ENCODE measurements around the gene ESF1.

ESF1 gene

DNA sequence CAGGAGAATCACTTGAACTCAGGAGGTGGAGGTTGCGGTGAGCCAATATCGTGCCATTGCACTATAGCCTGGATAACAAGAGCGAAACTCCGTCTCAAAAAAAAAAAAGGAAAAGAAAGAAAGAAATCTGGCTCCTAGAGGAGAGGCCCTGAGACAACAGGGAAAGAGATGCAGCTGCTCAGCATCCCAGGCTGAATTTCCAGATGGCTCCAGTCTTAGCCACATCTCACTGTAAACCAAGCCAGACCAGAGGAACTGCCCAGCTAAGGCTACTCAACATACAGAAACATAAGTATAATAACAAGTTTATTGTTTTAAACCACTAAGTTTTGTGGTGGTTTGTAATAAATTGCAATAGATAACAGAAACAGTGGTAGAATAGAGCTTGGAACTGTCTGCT lies 107.5 kb downstream of the ESF1 start:
- Histone ChIP-seq H3K27me3 (ENCODE audit: insufficient read depth, low read length) (no peaks in the 10 kb centered on the region), H3K36me3 (ENCODE audit: insufficient read depth, low read length) (no peaks in the 10 kb centered on the region), H3K4me3 (ENCODE audit: low read length) (no peak overlapping the region), H3K27ac (ENCODE audit: low read depth, low read length) (no peak overlapping the region), H3K9me3 (ENCODE audit: insufficient read depth, low read depth, low read length) (no peaks in the 10 kb centered on the region), H3K4me1 (ENCODE audit: insufficient read depth, low read length) (no peaks in the 10 kb centered on the region), H3K9ac (ENCODE audit: low read depth, low read length) (no peak overlapping the region)
- whole genome bisulfite sequencing, result 96% methylated on average over 4 of the region's 4 CpGs

DNA sequence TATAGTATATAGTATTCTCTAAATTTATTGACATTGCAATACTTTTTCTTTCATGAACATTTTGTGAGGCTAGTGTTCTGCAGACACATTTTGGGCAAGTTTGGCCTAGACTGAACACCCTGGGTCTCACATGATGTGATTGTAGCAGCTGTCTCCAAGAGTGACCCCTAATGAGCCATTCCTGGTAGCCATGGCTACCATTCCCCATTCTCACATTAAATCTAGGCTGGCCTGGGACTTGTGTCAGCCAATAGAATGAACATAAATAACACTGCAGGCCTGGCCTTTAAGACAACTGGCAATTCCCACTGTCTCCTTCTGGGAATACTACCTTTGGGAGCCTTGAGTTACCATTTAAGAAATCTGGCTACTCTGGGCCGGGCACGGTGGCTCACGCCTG lies 108.0 kb downstream of the ESF1 start:
- H3K27ac ChIP-seq (ENCODE audit: low read depth, low read length), result no peak overlapping the region
- H3K9ac ChIP-seq (ENCODE audit: low read depth, low read length), result no peak overlapping the region
- H3K4me3 ChIP-seq (ENCODE audit: low read length), result no peak overlapping the region
- no peaks in the 10 kb centered on the region for H3K36me3 ChIP-seq (ENCODE audit: insufficient read depth, low read length)
- no peaks in the 10 kb centered on the region for H3K4me1 ChIP-seq (ENCODE audit: insufficient read depth, low read length)
- no peaks in the 10 kb centered on the region for H3K9me3 ChIP-seq (ENCODE audit: insufficient read depth, low read depth, low read length)
- 89% methylated on average over 3 of the region's 3 CpGs for WGBS
- H3K27me3 ChIP-seq (ENCODE audit: insufficient read depth, low read length), result no peaks in the 10 kb centered on the region

DNA sequence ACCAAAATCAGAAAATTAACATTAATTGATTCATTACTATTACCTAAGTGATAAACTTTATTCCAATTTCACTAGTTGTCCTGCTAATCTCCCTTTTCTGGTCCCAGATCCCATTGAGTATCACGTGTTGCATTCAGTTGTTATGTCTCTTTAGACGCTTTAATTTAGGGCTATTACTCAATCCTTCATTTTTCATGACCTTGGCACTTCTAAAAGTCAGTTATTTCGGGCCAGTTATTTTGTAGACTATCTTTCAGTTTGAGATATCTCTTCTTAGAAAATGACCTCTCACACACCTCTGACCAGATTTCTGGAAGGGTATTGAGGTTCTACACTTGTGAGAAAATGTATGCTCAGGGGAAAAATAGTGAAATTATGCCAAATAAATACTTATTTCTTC lies 112.0 kb downstream of the ESF1 start:
- Histone ChIP-seq H3K4me3 (ENCODE audit: low read length) (no peak overlapping the region), H3K27ac (ENCODE audit: low read depth, low read length) (no peak overlapping the region), H3K9me3 (ENCODE audit: insufficient read depth, low read depth, low read length) (no peaks in the 10 kb centered on the region), H3K36me3 (ENCODE audit: insufficient read depth, low read length) (no peaks in the 10 kb centered on the region), H3K4me1 (ENCODE audit: insufficient read depth, low read length) (no peaks in the 10 kb centered on the region), H3K27me3 (ENCODE audit: insufficient read depth, low read length) (no peaks in the 10 kb centered on the region), H3K9ac (ENCODE audit: low read depth, low read length) (no peak overlapping the region)
- WGBS, result 97% methylated on average over 3 of the region's 3 CpGs

DNA sequence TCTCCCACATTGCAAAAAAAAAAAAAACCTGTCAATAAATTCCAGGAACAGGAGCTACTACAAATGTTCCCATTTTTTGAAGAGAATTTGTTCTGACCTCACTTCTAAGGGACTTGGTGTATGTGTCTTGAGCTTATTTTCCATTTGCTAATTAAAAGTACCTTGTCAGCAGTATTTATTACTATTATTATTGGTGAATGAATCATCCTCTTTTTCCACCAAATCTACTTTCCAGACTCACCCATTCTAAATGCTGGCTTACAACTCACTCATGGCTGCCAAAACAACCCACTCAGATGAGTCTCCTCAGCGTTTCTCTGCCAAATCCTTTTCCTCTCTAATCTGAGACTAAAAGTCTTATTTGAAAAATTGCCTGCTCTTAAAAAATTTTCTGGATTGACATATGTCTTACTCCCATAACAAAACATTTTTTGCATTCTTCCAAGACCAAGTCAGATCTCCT lies 112.8 kb downstream of the ESF1 start:
- H3K27ac ChIP-seq (ENCODE audit: low read depth, low read length), result no peak overlapping the region
- H3K4me3 ChIP-seq (ENCODE audit: low read length), result no peak overlapping the region
- H3K36me3 ChIP-seq (ENCODE audit: insufficient read depth, low read length), result no peaks in the 10 kb centered on the region
- no peaks in the 10 kb centered on the region for H3K27me3 ChIP-seq (ENCODE audit: insufficient read depth, low read length)
- 84% methylated on average over 1 of the region's 1 CpG for WGBS
- H3K9me3 ChIP-seq (ENCODE audit: insufficient read depth, low read depth, low read length), result no peaks in the 10 kb centered on the region
- H3K4me1 ChIP-seq (ENCODE audit: insufficient read depth, low read length), result no peaks in the 10 kb centered on the region
- no peak overlapping the region for H3K9ac ChIP-seq (ENCODE audit: low read depth, low read length)

DNA sequence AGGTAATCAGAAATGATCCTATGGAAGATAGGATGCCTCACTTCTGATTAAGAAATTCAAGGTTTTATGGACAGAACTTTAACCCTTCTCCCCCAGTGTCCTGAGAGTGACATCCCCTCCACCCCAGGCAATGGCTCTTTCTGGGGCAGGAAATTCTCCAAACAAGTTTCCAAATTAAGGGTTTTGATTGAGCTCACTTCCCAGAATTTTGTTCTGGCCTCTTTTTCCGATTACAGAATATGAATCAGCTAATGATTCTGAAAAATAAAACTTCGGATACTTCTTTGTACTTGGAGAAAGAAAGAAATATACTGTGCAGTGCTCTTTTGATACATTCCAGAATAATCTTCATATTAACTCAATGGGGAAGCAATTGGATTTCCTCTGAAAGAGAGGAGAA lies 113.2 kb downstream of the ESF1 start:
- Histone ChIP-seq H3K4me3 (ENCODE audit: low read length) (no peak overlapping the region), H3K27ac (ENCODE audit: low read depth, low read length) (no peak overlapping the region), H3K4me1 (ENCODE audit: insufficient read depth, low read length) (no peaks in the 10 kb centered on the region), H3K9ac (ENCODE audit: low read depth, low read length) (no peak overlapping the region), H3K27me3 (ENCODE audit: insufficient read depth, low read length) (no peaks in the 10 kb centered on the region), H3K9me3 (ENCODE audit: insufficient read depth, low read depth, low read length) (no peaks in the 10 kb centered on the region), H3K36me3 (ENCODE audit: insufficient read depth, low read length) (no peaks in the 10 kb centered on the region)
- 100% methylated on average over 1 of the region's 2 CpGs for WGBS

DNA sequence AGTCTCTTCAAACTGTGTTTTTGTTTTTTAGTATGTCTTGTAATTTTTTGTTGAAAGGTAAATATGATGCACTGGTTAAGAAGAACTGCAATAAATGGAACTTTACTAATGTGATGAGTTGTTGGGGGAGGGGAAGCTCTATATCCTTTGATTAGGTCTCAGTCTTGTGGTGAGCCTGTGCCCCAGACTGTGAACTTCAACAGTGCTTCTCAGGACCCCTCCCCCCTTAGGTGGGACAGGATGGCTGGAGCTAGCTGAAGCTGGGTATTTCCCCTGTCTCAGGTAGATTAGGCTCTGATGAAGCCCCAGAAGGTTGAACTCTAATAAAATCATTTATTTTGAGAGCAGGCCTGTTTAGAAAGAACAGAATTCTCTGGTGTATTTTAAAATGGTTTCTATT lies 114.6 kb downstream of the ESF1 start:
- H3K27me3 ChIP-seq (ENCODE audit: insufficient read depth, low read length), result no peaks in the 10 kb centered on the region
- no peaks in the 10 kb centered on the region for H3K36me3 ChIP-seq (ENCODE audit: insufficient read depth, low read length)
- no peaks in the 10 kb centered on the region for H3K4me1 ChIP-seq (ENCODE audit: insufficient read depth, low read length)
- no peak overlapping the region for H3K27ac ChIP-seq (ENCODE audit: low read depth, low read length)
- no peak overlapping the region for H3K4me3 ChIP-seq (ENCODE audit: low read length)
- H3K9ac ChIP-seq (ENCODE audit: low read depth, low read length), result no peak overlapping the region
- no peaks in the 10 kb centered on the region for H3K9me3 ChIP-seq (ENCODE audit: insufficient read depth, low read depth, low read length)

DNA sequence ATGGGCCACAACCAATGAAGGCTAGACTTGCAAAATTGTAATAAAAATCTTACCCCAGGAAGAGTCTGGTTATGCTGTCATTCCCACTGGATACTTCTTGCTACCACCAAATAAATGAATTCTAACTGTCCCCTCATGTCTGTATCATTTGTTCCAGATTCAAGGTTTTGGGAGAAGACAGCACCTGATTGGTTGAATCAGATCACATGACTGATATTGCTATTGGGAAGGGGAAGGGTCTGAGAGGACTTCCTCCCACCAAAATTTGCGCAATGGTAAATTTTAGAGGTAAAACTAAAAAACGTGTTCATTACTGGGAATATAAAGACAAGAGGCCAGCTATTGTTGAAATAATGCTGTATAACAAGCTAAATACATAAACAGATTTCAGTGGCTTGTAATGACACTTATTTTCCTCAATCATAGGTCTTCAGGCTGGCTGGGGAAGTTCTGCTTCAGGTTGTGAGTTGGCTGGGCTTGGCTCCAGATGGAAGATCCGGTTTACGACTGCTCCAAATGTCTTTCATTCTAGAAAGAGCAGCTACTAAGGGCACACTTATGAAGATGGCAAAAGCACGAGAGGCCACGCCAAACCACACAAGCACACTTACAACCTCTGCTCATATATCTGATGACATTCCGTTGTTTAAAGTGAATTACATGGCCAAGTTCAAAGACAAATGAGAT lies 118.9 kb downstream of the ESF1 start:
- H3K36me3 ChIP-seq (ENCODE audit: insufficient read depth, low read length), result no peaks in the 10 kb centered on the region
- H3K27me3 ChIP-seq (ENCODE audit: insufficient read depth, low read length), result no peaks in the 10 kb centered on the region
- no peaks in the 10 kb centered on the region for H3K9me3 ChIP-seq (ENCODE audit: insufficient read depth, low read depth, low read length)
- H3K4me3 ChIP-seq (ENCODE audit: low read length), result no peak overlapping the region
- H3K4me1 ChIP-seq (ENCODE audit: insufficient read depth, low read length), result no peaks in the 10 kb centered on the region
- 100% methylated on average over 6 of the region's 7 CpGs for WGBS
- H3K27ac ChIP-seq (ENCODE audit: low read depth, low read length), result no peak overlapping the region
- no peak overlapping the region for H3K9ac ChIP-seq (ENCODE audit: low read depth, low read length)

Measured in HUES64 (cell line).